Left lung (tissue), 10 donors: ENCODE data around the gene NHS. TPM values are rescaled to one million over a fixed set of nuclear protein-coding genes. Genes with fewer than 3 reads are reported as not detected.

Experiments
- ATAC-seq: fragments of 200-7000 bp; cut with Tn5 transposase; one replicate; pipeline ENCODE4 v1.9.1; 2020; ENCODE audit warnings: moderate library complexity
- DNase-seq, 4 donors: peaks; one replicate each; pipeline ENCODE4 v3.0.0-alpha.2; 2013 to 2020
- H3K27ac ChIP-seq, 2 donors: fragments of 200-600 bp; sonication (generic) in 1 of 2; one replicate each; pipeline versions ENCODE4 v1.5.0 to v1.8.0; 2020 to 2021
- H3K27me3 ChIP-seq, 2 donors: fragments of 200-600 bp; sonication (generic) in 1 of 2; one replicate each; pipeline versions ENCODE4 v1.5.0 to v1.8.0; 2020 to 2021
- H3K36me3 ChIP-seq, 2 donors: fragments of 200-600 bp; sonication (generic) in 1 of 2; one replicate each; pipeline versions ENCODE4 v1.5.0 to v1.8.0; 2020 to 2021
- H3K4me1 ChIP-seq, 2 donors: fragments of 200-600 bp; one replicate each; pipeline ENCODE4 v1.8.0; 2021
- H3K4me3 ChIP-seq, 2 donors: fragments of 200-600 bp; sonication (generic) in 1 of 2; one replicate each; pipeline versions ENCODE4 v1.5.0 to v1.8.0; 2020 to 2021; ENCODE audit warnings: mild to moderate bottlenecking in 1 of 2
- H3K9me3 ChIP-seq, 2 donors: fragments of 200-600 bp; sonication (generic) in 1 of 2; one replicate each; pipeline versions ENCODE4 v1.5.0 to v1.8.0; 2020 to 2021
- CTCF ChIP-seq, 2 donors: fragments of 200-600 bp; sonication (generic) in 1 of 2; IDR thresholded peaks; one replicate each; pipeline versions ENCODE4 v1.5.0 to v1.8.0; 2021; ENCODE audit warnings: antibody characterized with exemption in 2 of 2
- intact Hi-C, 2 donors: fragments of 100-400 bp; cut with DNase I; formaldehyde crosslinking; loops; one replicate each; pipeline versions ENCODE4 v1.11.2 to v1.14.2; 2022
- microRNA-seq, 2 donors: library from miRNA; unstranded; fragments of <30 nt; microRNA quantifications; one replicate each; pipeline ENCODE4, GENCODE V29; 2019
- polyA plus RNA-seq, 6 donors: library from polyadenylated mRNA; unstranded; fragments of 120-200 nt; gene quantifications; one replicate each; pipeline ENCODE4 v1.2.1, GENCODE V29; 2013; ENCODE audit not compliant: insufficient read length in 6 of 6
- total RNA-seq, 2 donors: library from RNA; stranded (reverse); fragmentation: NEBNext Ultra II Directional; extraction: Animal tissue kit (Norgen Biotek cat#: 25700); gene quantifications; one replicate each; pipeline ENCODE4 v1.2.1, GENCODE V29; 2021
- donor health status: DM: no; HTN: yes; CAD: no.
- donor health status: DM: no; HTN: no; CAD: no.

The NHS gene
- total and polyA plus RNA-seq, 8 donors, result 1.4 to 8.3 (median 6.5) TPM

GRCh38 chrX:17779434-17779833 is 404.4 kb downstream of the NHS start:
- TF ChIP-seq CTCF (IDR thresholded peaks at IDR 0.05), result no peak
- intact Hi-C loops, result no loop called here
- Histone ChIP-seq H3K4me1 (no peaks in the 10 kb centered on the region), H3K27me3 (no peaks in the 10 kb centered on the region), H3K4me3 (no peak overlapping the region), H3K36me3 (no peaks in the 10 kb centered on the region), H3K9me3 (no peaks in the 10 kb centered on the region), H3K27ac (no peak overlapping the region)
- DNase-seq (no peak), ATAC-seq (no peak)

Small RNAs within 50 kb of the gene (microRNA-seq; reads per million reads assigned to microRNA genes)
- 0 reads per million in 2 donors for gene MIR4768
